ENCODE data around the gene MT1X.
A peak's percentile ranks its signal among the peaks of the same experiment; 100 is the strongest.

Gene MT1X

DNA sequence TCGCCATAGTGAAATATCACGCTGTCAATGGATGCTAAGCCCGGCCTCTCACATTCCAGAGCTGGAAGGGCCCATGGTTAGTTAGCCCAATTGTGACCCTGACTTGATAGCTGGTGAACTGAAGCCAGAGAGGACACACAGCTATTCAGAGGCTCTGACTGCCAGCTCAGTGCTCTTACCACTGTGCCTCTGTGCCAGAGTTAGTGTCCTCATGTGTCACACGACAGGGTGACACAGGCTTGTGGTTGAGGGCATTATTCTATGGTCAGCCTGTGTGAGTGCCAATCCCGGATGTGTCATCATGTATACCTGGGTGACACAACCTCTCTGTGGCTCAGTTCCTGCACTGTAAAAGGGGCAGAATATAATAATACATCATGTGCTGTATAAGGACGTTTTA lies 2.5 kb upstream of the MT1X start:
- DNase-seq, result peak; percentile 65

DNA sequence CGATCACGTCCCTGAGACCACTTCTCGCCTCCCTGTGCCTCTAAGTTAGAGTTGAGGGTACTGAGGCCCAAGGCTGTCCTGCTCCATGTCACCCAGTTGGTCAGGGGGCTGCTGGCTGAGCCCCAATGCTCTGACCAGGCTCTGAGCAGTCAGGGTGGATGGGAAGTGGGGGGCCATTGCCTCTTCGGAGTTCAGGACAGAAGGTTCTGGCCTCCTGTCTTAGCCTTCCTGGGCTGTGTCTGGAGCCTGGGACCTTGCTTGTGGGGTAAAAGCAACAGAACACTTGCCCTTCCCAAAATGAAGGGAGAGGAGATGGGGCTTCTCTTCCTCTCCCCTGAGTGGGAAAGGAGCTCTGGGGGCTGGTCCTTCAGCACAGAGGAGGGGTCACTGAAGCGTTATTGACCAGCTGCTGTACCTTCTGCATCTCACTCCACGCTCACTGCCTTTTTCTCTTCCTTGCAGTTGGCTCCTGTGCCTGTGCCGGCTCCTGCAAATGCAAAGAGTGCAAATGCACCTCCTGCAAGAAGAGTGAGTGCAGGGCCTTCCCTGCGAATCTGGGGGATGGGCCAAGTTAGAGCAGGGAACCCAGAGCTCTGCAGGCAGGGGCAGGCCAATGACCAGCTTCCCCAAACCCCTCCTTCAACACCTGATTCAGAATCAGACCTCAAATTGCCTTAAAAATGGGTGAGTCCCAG lies 580 bp downstream of the MT1X start:
- DNase-seq, result no peak

DNA sequence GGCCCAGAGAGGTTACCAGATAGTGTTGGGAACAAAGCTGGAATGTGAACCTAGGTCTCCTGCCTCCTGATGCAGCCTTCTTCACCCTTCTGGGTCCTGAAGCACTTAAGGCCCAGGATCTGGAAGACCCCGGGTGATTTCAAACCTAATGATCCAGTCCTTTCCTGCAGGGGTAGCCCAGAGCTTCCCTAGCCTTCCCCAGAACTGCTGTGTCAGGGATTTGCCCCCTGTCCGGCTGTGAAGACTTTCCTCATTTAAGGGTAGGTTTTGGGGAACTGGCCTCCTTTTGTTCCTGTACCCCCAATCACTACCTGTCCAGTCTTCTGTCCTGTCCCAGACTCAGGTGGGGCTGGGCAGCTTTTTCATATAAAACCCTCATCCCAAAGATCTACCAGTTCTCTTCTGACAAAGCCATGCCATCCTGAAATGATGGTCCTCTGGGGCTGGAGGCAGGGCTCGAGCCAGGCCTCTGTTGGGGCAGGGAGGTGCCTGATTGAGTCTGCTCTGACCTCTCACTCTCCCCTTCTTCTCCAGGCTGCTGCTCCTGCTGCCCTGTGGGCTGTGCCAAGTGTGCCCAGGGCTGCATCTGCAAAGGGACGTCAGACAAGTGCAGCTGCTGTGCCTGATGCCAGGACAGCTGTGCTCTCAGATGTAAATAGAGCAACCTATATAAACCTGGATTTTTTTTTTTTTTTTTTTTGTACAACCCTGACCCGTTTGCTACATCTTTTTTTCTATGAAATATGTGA lies 1.3 kb downstream of the MT1X start:
- no peak for DNase-seq

DNA sequence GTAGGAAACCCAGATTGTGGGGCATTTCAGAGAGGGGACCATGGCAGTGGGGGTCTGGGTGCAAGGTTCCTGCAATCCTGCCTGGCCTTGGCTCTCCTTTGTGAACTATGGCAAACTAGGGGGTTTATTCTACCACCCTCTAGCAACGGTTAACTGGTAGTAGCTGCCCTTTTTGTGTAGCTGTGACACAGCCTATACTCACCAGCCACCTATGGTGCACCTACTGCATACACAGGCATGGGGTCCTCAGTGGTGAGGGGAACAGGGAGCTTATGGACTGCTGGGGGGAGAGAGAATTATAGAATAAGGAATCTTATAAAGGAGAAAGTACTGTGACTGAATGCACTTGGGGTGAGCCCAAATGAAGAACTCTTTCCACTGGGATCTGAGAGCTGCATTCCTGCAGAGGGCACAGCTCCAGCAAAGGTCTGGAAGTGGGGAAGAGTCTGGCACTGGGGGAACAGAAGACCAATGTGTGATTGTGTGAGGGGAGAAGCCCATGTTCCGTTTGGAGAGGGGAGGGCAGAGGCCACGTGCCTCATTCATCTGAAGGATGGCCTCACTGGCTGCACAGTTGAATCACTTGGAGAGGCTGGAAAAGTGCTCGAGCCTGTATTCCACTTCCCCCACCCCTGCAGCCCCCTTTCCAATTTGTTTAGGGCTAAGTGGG lies 2.1 kb downstream of the MT1X start:
- no peak for DNase-seq

DNA sequence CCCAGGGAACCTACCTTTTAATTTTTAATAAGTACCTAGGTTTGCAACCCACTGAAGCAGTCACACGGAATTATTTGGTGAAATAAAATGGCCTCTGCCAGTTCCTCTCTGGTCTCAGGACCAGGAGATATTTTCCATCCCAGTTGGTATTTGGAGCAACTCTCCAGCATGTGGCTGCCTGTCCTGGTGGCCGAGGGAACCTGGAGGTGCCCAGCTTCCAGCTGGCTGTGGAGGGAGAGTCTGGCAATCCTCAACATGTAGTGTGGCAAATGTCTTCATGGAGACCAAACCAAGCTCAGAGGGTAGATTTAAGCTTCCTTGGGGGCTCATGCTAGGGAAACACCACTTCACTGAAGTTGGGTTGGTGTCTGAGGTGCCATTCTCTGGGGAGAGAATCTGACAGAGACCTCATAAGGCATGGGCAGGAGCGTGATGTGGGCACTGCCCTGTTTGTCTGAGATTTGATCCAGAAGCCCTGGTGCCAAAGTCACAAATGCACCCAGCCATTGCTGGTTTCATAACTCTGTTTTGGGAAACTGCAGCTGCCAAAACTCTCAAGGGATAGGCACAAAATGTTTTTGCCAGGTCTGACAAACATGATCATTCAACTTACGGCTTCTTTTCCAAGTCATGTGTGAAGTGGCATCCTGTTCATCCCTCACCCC lies 2.8 kb downstream of the MT1X start:
- no peak for DNase-seq

DNA sequence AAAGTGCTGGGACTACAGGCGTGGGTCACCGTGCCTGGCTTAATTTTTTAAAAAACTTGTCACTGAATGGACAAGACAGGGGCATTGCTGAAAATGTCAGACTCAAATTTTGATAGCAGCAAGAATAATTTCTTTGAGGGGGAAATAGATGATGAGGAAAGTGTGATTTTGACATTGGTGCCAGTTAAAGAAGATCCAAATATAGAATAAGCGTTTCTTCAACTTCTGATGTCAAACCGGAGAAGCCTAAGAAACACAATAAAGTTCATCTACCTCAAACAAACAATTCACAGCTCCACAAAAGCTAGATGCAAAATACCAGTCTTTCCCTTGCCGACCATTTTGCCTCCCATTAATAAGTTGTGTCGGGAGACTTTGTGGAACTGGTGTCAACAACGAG lies 4.5 kb downstream of the MT1X start:
- DNase-seq, result no peak

DNA sequence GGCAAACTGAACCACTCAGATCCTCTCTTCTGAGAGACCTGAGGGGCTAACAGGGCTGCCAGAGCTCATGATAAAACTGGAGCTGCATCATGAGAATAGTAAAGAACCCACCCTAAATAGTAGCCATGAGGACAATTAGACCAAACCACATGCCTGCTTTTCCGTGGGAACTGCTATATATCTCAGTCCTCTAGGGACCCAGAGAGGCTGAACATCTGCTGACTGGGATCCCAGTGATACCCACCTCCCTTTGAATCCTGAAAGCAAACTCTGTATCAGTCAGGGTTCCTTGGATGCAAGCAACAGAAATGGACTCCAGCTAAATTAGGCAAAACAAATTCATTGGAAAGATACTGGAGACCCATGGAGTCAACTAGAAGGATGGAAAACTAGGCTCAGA lies 6.5 kb downstream of the MT1X start:
- no peak for DNase-seq

DNA sequence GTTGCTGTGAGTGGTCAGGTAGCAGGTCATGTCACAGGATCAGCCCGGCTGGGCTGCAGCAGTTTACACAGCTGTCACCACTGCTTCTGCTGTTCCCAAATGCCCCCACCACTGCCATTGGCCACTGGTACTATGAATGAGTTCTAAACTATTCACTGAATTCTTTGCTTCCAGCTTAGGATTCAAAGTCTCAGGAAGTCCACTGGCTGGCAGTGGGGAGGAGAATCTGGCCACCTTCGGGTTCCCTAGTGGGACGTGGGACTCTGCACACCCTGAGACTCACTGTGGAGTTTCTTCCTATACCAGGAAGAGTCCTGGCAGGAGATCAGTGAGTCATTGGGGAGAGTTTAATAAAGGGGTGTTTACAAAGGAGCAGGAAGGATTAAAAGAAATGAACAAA lies 6.9 kb downstream of the MT1X start:
- DNase-seq, result no peak

DNA sequence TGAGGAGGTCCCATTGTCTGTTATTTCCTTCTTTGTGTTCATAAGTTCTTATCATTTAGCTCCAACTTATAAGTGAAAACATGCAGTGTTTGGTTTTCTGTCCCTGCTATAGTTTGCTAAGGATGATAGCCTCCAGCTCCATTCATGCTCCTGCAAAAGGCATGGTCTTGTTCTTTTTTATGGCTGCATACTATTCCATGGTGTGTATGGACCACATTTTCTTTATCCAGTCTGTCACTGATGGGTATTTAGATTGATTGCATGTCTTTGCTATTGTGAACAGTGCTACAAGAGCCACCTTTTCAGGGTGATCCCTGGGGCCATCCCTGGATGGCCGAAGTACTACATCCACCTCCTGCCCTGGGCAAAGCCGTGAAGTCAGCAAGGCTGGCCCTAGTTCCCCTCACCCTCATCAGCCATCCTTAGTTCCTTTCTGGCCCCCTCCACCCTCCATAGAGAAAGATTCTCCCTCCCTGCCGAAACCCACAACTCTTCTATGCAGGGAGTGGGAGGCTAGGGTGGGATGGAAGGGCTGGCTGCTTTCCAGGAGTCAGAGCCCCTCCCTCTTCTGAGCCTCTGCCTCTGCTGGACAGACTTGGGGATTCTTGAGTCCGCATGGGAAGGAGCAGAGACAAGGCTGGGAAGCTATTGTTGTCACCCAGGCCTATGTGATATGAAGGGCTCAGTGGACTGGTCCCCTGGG lies 8.3 kb downstream of the MT1X start:
- DNase-seq, result no peak

DNA sequence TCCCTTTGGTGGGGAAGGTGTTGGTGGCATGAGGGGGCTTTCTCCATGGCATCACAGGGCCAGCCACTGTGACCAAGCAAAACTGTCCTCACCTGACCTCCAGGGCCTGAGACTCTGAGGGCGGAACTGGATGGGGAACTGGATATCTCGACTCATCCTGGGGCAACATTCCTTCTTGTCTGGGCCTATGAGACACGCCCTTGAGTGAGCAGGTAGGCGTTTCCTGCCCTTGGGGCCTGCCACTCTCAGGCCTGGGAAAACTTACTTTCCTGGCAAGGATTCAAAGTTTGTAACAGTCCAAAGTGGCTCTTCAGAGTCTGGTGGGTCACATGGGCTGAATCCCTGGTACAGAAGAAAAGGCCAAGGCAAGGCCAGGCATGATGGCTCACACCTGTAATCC lies 9.6 kb downstream of the MT1X start:
- no peak for DNase-seq

DNA sequence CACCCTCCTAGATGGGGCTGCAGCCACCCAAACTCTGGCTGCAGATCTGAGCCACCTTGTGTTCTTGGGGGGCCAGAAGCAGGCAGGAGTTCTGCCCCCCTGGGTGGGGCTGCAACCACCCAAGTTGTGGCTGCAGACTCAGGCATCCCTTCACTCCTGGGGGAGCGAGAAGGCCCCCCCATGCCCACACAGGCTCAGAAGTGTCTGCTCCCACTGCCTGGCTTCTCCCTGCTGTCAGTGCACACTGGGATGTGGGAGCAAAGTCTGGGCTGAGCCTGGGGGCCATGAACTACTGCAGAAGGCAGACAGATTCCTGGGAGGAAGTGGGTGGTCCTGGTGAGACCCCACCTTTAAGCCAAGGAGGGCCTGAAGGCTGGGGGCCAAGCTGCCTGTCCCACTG lies 13.0 kb downstream of the MT1X start:
- no peak for DNase-seq

DNA sequence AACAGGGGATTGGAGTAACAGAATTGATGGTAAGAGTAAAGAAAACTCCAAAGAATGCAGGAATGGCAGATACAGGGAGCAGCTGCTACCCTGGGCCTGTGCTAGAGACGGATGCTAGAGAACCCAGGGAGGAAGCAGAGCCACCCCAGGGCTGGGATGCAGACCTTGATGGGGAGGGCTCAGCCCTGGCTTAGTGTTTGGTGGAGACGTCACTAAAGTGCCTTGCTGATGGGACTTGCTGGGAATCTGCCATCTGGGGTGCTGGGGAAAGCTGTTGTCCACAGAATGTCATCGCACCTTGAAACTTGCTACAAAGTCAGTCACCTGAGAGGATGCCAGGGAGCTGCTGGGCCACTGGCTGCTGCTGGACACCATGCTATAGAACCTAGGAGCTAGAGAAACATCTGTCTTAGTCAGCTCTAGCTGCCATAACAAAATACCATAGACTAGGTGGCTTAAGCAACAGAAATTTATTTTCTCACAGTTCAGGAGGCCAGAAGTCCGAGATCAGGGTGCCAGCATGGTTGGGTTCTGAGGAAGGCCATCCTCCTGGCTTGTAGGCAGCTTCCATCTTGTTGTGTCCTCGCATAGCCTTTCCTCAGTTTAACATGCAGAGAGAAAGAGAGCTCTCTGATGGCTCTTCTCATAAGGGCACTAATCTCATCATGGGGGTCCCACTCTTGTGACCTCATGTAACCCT lies 15.3 kb downstream of the MT1X start:
- no peak for DNase-seq

DNA sequence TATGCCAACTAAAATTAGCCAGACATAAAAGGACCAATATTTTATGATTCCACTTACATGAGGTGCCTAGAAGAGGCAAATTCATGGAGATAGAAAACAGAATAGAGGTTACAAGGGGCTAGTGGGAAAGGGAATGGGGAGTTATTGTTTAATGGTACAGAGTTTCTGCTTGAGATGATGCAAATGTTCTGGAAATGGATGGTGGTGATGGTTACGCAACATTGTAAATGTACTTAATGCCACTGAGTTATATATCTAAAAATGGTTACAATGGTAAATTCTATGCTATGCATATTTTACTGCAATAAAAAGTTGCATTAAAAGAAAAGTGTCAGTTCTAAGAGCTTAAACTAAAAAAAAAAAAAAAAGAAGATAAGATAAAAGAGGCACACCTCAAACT lies 17.9 kb downstream of the MT1X start:
- DNase-seq, result peak; percentile 10

DNA sequence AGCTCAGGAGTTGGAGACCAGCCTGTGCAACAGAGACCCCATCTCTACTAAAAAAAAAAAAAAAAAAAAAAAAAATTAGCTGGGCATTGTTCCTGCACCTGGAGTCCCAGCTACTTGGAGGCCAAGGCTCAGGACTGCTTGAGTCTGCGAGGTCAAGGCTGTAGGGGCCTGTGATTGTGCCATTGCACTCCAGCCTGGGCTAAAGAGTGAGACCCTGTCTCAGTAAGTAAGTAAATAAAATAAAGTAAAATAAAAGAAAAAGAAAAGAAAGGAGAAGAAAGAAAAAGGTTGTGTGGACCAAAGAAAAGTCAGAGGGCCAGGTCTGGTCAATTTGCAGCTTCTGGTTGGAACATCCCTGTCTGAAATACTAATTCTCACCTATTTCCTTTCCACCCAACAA lies 18.4 kb downstream of the MT1X start:
- no peak for DNase-seq

DNA sequence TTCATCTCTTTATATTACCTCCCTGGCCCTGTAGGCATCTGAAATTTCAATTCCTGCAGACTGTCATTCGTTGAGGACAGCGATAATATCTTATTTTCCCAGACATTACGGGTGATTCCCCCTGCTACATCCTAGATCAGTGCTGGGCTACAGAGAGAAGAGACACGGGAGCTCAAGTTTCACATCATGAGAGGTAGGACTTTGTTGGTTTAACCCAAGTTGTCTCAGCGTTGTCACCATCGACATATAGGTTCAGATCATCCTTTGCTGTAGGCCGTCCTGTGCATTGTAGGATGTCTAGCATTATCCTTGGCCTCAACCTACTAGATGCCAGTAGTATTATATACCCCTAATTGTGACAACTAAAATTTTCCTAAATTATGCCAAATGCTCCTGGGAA lies 19.3 kb downstream of the MT1X start:
- DNase-seq, result no peak

DNA sequence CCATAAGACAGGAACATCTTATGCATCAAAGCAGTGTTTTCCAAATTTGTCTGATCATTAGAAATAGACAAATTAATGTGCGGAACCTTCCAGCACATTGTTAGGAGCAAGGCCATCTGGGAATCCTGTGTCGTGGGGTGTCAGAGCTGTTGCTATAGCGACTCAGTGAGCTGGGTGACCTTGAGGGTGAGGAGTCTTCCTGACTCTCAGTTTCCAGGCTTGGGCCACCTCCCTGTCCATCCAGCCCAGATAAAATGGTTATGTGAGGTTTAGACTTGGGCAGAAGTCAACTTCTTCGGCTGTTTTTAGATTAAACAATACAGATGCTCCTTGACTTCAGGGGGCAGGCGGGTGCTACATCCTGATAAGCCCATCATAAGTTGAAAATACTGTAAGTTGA lies 20.6 kb downstream of the MT1X start:
- no peak for DNase-seq

DNA sequence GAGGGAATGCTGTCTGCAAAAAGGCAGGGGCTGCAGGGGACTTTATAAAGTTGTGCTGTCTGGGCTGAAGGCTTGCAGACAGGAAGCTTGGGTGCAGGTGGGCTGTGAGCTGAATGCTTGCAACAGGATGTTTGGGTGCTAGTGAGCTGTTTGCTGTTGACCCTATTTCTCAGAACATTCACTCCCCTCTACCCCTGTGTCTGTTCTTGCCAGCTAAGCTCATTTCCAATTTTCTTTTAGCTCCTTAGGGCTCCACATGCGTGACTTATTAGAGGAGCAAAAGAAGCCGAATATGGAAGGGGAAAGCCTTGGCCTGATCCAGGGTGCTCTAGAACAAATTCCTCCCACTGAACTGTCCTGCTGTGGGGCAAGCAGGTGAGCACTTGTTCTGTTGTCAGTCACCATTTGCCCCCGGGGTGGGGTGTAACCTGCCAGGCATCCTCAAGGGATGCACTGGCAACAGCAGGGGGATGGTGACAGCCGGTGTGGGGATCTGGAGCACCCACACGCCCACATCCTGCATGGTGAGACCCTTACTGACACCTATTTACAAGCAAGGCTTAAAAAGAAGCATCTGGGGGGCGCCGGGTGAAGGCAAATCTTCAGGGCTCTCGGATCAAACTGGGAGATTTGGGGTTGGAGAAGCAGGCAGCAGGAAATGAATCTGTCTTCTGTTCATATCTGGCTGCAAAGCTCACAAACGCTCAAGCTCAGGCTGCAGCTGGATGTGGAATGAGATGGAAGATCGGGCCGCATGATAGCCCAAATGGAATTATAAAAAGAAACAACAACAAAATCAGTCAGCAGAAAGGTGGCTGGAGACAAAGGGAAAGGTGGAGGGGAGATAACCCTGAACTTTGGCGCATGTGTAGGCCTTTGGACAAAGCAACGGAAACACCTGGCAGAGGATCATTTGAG lies 26.5 kb downstream of the MT1X start:
- no peak for DNase-seq

DNA sequence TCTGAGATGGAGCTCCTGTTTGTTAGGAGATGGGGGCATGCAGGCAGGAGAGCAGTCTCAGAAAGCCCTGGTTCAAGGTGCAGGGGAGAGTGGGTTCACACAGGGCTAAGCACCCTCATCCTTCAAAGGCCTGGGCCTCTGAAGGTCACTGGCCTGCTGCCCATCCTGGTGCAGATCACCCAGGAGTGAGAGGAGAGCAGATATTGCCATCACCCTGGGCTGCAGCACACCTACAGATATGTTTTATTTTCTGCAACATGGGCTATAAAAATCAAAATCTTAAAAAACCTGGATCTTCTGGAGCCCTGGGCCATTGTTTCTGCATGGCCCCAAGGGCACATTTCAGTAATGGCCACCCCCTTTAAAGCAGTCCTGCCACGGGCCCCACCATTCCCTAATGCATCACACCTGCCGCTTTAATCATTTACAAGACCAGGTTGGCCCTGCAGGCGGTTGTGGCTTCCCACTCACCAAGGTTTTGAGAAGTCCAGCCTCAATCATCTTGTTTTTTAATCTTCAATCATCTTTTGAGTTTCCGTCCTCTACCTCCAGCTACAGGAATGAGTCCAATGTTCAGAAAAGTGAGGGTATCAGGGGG lies 27.3 kb downstream of the MT1X start:
- no peak for DNase-seq

DNA sequence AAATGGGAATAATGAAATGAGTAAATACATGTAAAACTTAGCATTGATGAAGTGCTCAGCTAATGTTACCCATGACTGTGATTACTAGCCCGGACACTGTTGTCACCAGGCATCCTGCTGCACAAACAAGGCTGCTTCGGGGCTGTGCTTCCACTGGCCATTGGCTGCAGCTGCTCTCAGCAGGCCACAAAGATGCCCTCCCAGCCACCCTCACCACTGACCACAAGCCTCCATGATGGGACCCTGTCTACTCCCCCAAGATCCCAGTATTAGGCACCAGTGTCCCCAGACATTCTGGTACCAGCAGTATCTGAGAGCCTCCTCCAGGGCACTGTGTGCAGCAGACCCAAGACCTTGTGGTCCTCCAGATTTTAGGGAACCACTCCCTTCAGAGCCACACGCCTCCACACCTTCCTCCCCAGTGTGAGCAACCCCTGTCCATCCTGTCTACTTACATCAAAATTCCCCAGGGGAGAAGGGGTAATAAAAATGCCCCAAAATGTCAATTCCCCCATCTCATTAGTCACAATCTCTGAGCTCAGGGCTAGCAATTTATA lies 28.0 kb downstream of the MT1X start:
- DNase-seq, result no peak

DNA sequence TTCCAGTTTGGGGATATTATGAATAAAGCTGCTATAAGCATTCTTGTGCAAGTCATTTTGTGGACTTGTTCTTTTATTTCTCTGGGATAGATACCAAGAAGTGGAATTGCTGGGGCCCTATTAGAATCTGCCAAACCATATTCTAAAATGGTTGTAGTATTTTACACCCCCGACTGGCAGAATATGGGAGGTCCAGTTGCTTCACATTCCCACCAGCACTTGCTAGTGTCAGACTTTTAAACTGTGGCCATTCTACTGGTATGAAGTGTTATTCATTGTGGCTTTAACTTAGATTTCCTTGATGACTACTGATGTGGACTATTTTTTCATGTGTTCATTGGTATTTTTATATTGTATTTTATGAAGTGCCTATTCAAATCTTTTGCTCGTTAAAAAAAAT lies 29.6 kb downstream of the MT1X start:
- no peak for DNase-seq

DNA sequence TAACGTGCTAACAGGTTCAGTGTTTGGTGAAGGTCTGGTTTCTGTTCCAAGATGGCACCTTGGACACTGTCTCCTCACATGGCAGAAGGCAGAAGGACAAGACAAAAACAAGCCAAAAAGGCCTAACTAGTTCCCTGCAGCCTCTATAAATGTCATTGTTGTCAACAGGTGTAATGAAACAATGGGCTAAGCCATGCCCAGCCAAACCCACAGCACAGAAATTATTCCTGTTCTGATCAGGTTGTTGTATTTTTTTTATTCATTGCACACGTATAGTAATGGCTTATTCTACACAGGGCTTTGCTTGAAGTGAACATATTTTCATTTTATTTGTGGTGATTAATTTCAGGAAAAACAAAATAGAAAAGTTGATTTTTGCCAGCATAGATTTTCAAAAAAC lies 31.5 kb downstream of the MT1X start:
- no peak for DNase-seq
